ENCODE measurements around the gene TMX2. TPM values are rescaled to one million over a fixed set of nuclear protein-coding genes. Genes with fewer than 3 reads are reported as not detected.

TMX2 gene
- total RNA-seq, 1 experiment from 2014 or later: 93.9 TPM

DNA sequence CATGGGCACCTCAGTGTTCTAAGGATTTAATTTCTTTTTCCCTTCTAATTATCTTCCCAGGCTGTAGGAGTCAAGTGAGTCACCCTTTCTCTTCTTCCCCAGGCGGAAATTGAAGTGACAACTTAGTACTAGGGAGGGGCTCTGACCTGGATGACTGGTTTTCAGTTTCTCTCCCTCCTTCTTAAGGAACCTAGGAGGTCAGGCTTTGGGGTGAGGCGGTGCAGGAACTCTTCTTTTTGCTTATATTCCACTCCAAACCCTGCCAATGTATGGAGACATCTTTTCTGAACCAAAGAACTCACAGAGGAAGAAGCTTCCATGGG, 31.9 kb upstream of the TMX2 start:
- Histone ChIP-seq H3K4me1 (ENCODE audit: control insufficient read depth in 1 of 2, insufficient read depth in 2 of 2, low read length in 2 of 2) (peaks cover 0 to 6% of the 10 kb centered on the region in 2 experiments; a peak in 1 of 4 replicates), H3K9ac (ENCODE audit: low read length) (no peak overlapping the region), H3K36me3 (ENCODE audit: control insufficient read depth in 1 of 2, insufficient read depth in 2 of 2, low read length in 2 of 2) (peaks cover 34 to 36% of the 10 kb centered on the region in 2 experiments; a peak in 3 of 4 replicates), H2AFZ (ENCODE audit: low read depth, low read length, poor library complexity, severe bottlenecking) (no peak overlapping the region), H3K27ac (ENCODE audit: low read depth, low read length) (no peak overlapping the region), H3K79me2 (ENCODE audit: insufficient read depth, low read length) (peaks cover 89% of the 10 kb centered on the region), H3K9me3 (ENCODE audit: control insufficient read depth in 1 of 2, insufficient read depth in 1 of 2, low read depth in 1 of 2, low read length in 2 of 2) (no peaks in the 10 kb centered on the region), H4K20me1 (ENCODE audit: insufficient read depth) (peaks cover 4% of the 10 kb centered on the region; the same call in 1 of the 2 replicates), H3K27me3 (ENCODE audit: insufficient read depth, low read length) (no peaks in the 10 kb centered on the region), H3K9me2 (ENCODE audit: insufficient read depth) (no peaks in the 10 kb centered on the region), H3K4me3 (replicated peaks in 1 of 2; ENCODE audit: low read depth in 1 of 2, low read length in 2 of 2) (no peak overlapping the region), H3K4me2 (ENCODE audit: low read length) (no peak overlapping the region)
- POLR2A ChIA-PET: no interaction called here
- ATAC-seq: no peak
- CTCF ChIA-PET: no interaction called here
- TF ChIP-seq FOSL1 (IDR thresholded peaks at IDR 0.05; ENCODE audit: low read depth): no peak
- TF ChIP-seq, protein P1, sequence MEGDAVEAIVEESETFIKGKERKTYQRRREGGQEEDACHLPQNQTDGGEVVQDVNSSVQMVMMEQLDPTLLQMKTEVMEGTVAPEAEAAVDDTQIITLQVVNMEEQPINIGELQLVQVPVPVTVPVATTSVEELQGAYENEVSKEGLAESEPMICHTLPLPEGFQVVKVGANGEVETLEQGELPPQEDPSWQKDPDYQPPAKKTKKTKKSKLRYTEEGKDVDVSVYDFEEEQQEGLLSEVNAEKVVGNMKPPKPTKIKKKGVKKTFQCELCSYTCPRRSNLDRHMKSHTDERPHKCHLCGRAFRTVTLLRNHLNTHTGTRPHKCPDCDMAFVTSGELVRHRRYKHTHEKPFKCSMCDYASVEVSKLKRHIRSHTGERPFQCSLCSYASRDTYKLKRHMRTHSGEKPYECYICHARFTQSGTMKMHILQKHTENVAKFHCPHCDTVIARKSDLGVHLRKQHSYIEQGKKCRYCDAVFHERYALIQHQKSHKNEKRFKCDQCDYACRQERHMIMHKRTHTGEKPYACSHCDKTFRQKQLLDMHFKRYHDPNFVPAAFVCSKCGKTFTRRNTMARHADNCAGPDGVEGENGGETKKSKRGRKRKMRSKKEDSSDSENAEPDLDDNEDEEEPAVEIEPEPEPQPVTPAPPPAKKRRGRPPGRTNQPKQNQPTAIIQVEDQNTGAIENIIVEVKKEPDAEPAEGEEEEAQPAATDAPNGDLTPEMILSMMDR (IDR thresholded peaks at IDR 0.05 in 2 of 3, conservative IDR thresholded peaks at IDR 0.05 in 1 of 3; ENCODE audit: borderline replicate concordance in 1 of 3, insufficient read depth in 1 of 3, low read depth in 2 of 3, low read length in 2 of 3): no peak
- TF ChIP-seq ZNF274 (IDR thresholded peaks at IDR 0.05; ENCODE audit: low read depth, low read length): no peak
- no peak for TF ChIP-seq CBX3 (IDR thresholded peaks at IDR 0.05; ENCODE audit: low read depth)
- TF ChIP-seq, protein P2, sequence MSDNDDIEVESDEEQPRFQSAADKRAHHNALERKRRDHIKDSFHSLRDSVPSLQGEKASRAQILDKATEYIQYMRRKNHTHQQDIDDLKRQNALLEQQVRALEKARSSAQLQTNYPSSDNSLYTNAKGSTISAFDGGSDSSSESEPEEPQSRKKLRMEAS (IDR thresholded peaks at IDR 0.05): no peak
- no TSS peak for BruUV-seq (replicated peaks)
- RAD21 ChIA-PET (ENCODE audit: low non-redundant PET in 1 of 2, low total read pairs in 2 of 2, uncharacterized antibody in 2 of 2, unreplicated experiment in 2 of 2): no interaction called here
- intact Hi-C loops (cut with micrococcal nuclease): no loop called here
- no peak for DNase-seq (ENCODE audit: low read depth, low spot score)

DNA sequence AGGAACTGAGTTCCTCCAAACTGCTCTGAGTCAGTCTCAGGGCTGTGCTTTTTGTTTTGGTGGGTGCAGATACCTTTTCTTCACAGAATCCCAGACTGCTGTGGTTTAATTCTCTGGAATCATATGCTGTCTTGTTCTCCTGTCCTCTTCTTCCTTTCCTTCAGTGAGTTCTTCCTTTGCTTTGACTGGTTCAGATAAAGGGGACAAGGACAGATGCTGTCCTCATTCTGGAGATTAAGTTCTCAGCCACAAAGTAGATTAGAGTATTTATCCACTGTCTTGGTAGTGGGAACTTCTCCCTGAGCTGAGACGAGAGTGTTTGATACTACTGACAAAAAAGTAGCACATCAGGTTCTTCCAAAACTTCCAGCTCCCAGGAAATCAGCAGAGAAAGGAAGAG, 31.2 kb upstream of the TMX2 start:
- peaks cover 0 to 6% of the 10 kb centered on the region in 2 experiments; a peak in 1 of 4 replicates for H3K4me1 ChIP-seq (ENCODE audit: control insufficient read depth in 1 of 2, insufficient read depth in 2 of 2, low read length in 2 of 2)
- peaks cover 4% of the 10 kb centered on the region; the same call in 1 of the 2 replicates for H4K20me1 ChIP-seq (ENCODE audit: insufficient read depth)
- peaks cover 89% of the 10 kb centered on the region for H3K79me2 ChIP-seq (ENCODE audit: insufficient read depth, low read length)
- POLR2A ChIA-PET: no interaction called here
- RAD21 ChIA-PET (ENCODE audit: low non-redundant PET in 1 of 2, low total read pairs in 2 of 2, uncharacterized antibody in 2 of 2, unreplicated experiment in 2 of 2): no interaction called here
- no peak overlapping the region for H3K4me2 ChIP-seq (ENCODE audit: low read length)
- H3K9ac ChIP-seq (ENCODE audit: low read length): no peak overlapping the region
- no peak overlapping the region for H3K27ac ChIP-seq (ENCODE audit: low read depth, low read length)
- no TSS peak for BruUV-seq (replicated peaks)
- no peaks in the 10 kb centered on the region for H3K27me3 ChIP-seq (ENCODE audit: insufficient read depth, low read length)
- no peak for DNase-seq (ENCODE audit: low read depth, low spot score)
- no peaks in the 10 kb centered on the region for H3K9me3 ChIP-seq (ENCODE audit: control insufficient read depth in 1 of 2, insufficient read depth in 1 of 2, low read depth in 1 of 2, low read length in 2 of 2)
- H3K9me2 ChIP-seq (ENCODE audit: insufficient read depth): no peaks in the 10 kb centered on the region
- CTCF ChIA-PET: no interaction called here
- intact Hi-C loops (cut with micrococcal nuclease): no loop called here
- peaks cover 36 to 38% of the 10 kb centered on the region in 2 experiments; a peak in 3 of 4 replicates for H3K36me3 ChIP-seq (ENCODE audit: control insufficient read depth in 1 of 2, insufficient read depth in 2 of 2, low read length in 2 of 2)
- TF ChIP-seq JUND (IDR thresholded peaks at IDR 0.05) (no peak), CEBPB (IDR thresholded peaks at IDR 0.05; ENCODE audit: low read depth) (no peak), ZFX (IDR thresholded peaks at IDR 0.05) (no peak), ZNF274 (IDR thresholded peaks at IDR 0.05; ENCODE audit: low read depth, low read length) (no peak), SRF (IDR thresholded peaks at IDR 0.05; ENCODE audit: low read depth) (no peak), POLR2A (IDR thresholded peaks at IDR 0.05; ENCODE audit: borderline replicate concordance, extremely low read depth, insufficient read depth, insufficient read length) (no peak), SIN3A (IDR thresholded peaks at IDR 0.05; ENCODE audit: low read depth) (no peak), YY1 (IDR thresholded peaks at IDR 0.05; ENCODE audit: extremely low read depth, insufficient replicate concordance, low read depth, low read length) (no peak), EZH2 (IDR thresholded peaks at IDR 0.05) (no peak)
- TF ChIP-seq, protein P2 (IDR thresholded peaks at IDR 0.05): no peak
- TF ChIP-seq, protein P3, sequence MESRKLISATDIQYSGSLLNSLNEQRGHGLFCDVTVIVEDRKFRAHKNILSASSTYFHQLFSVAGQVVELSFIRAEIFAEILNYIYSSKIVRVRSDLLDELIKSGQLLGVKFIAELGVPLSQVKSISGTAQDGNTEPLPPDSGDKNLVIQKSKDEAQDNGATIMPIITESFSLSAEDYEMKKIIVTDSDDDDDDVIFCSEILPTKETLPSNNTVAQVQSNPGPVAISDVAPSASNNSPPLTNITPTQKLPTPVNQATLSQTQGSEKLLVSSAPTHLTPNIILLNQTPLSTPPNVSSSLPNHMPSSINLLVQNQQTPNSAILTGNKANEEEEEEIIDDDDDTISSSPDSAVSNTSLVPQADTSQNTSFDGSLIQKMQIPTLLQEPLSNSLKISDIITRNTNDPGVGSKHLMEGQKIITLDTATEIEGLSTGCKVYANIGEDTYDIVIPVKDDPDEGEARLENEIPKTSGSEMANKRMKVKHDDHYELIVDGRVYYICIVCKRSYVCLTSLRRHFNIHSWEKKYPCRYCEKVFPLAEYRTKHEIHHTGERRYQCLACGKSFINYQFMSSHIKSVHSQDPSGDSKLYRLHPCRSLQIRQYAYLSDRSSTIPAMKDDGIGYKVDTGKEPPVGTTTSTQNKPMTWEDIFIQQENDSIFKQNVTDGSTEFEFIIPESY (IDR thresholded peaks at IDR 0.05; ENCODE audit: extremely low read depth, insufficient replicate concordance, low read length): no peak
- H2AFZ ChIP-seq (ENCODE audit: low read depth, low read length, poor library complexity, severe bottlenecking): no peak overlapping the region
- no peak for ATAC-seq
- H3K4me3 ChIP-seq (replicated peaks in 1 of 2; ENCODE audit: low read depth in 1 of 2, low read length in 2 of 2): no peak overlapping the region
